ENCODE data around the gene SRCIN1.

The SRCIN1 gene

GRCh38 chr17:38578229-38579082 is 27.3 kb downstream of the SRCIN1 start:
- no peak for DNase-seq (ENCODE audit: low read depth)

- no peak for DNase-seq (ENCODE audit: low read depth)
Measured at GRCh38 chr17:38577645-38578173, 28.0 kb downstream of the SRCIN1 start.

- DNase-seq (ENCODE audit: low read depth), result no peak
Measured at GRCh38 chr17:38577244-38577643, 28.5 kb downstream of the SRCIN1 start.

DNA sequence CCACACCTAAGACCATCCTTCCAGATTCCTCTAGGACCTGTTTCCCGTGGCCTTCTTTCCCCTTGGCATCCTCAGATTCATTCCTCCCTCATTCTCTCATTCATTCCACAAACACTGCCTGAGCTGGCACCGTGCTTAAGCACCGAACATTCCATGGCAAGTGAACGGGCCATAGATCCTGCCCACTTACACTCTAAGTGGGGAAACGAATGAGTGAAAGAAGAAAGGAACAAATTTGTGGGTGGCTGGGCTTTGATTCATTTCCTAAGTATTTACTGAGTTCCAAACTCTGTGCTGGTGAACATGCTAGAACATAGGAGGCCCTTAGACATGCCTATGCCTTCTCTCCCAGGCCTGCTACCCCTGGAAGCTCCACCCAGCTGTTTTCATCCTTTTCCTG is 30.0 kb downstream of the SRCIN1 start:
- no peak for DNase-seq (ENCODE audit: low read depth)

- DNase-seq (ENCODE audit: low read depth), result no peak
Measured at GRCh38 chr17:38574712-38575111, 31.0 kb downstream of the SRCIN1 start.

- DNase-seq (ENCODE audit: low read depth), result no peak
Measured at GRCh38 chr17:38572669-38573365, 32.9 kb downstream of the SRCIN1 start.

GRCh38 chr17:38571833-38572668 is 33.7 kb downstream of the SRCIN1 start:
- no peak for DNase-seq (ENCODE audit: low read depth)

DNA sequence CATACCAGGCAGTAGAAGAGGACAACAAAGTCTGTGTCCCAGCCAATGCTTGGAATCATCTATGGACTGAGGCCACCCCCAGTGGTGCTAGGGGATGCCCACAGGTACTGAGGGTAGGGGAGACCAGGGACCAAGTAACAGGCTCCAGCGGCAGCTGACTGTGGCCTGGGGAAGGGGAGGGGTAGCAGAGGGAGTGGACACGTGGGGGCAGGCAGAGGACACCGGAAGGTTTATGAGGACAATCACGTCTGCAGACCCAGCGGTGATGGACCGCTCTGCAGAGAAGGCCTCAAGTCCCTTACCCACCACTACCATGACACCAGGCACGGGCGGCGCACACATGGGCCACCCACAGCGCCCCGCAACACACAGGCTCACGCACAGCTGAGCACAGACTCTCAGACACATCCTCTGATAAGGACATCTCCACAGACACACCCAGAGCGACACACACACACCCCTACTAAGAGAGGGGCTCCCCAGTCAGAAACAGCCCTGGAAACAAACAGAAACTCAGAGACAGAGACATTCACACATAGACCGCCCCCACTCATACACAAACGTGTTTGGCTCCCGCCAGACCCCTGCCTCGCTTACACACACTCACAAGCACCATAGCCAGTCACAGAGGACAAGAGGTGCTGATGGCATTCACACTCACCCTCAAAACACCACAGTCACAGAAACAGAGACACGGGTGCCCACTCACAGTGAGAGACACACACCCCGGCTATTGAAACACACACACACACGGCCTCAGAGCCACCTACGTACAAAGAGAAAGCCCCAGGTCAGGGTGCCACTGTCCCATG is 35.8 kb downstream of the SRCIN1 start:
- no peak for DNase-seq (ENCODE audit: low read depth)

DNA sequence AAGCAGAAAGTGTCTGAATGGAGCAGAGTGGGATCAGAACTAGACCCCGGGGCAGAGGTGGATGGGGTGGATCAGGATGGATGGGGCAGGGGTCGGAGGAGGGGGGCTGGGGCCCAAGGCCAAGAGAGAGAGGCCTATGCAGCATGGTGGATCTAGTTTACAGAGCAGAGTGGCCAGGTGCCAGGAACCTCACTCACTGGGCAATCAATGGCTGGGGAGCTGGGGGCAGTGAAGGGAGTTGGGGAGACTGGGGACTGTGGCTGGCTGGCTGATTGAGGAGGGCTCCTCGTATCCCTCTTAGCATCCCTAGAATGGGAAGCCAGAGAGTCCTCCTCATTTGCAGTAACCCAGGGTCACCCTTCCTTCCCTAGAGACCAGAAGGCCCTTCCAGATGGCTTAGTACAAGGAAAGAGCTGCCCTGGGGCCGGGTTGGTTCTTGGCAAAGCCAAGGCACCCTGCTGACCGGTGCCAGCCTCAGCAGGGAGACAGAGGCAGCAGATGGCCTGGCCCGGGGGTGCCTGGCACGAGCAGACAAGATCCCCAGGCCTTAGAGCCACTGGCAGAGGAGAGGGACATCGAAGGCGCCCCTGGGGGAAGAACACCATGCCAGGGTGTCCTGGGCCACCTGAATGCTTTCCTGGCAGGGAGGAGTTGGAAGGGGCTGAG is 36.8 kb downstream of the SRCIN1 start:
- no peak for DNase-seq (ENCODE audit: low read depth)

GRCh38 chr17:38568274-38568673 is 37.5 kb downstream of the SRCIN1 start:
- no peak for DNase-seq (ENCODE audit: low read depth)

GRCh38 chr17:38567350-38567749 is 38.4 kb downstream of the SRCIN1 start:
- DNase-seq (ENCODE audit: low read depth), result no peak

- DNase-seq (ENCODE audit: low read depth), result no peak
Measured at GRCh38 chr17:38566666-38567031, 39.1 kb downstream of the SRCIN1 start.

GRCh38 chr17:38565853-38566665 is 39.7 kb downstream of the SRCIN1 start:
- DNase-seq (ENCODE audit: low read depth), result no peak

- DNase-seq (ENCODE audit: low read depth), result no peak
Measured at GRCh38 chr17:38564869-38565268, 40.9 kb downstream of the SRCIN1 start.

GRCh38 chr17:38564254-38564837 is 41.4 kb downstream of the SRCIN1 start:
- no peak for DNase-seq (ENCODE audit: low read depth)

- DNase-seq (ENCODE audit: low read depth), result no peak
Measured at GRCh38 chr17:38563362-38564253, 42.1 kb downstream of the SRCIN1 start.

DNA sequence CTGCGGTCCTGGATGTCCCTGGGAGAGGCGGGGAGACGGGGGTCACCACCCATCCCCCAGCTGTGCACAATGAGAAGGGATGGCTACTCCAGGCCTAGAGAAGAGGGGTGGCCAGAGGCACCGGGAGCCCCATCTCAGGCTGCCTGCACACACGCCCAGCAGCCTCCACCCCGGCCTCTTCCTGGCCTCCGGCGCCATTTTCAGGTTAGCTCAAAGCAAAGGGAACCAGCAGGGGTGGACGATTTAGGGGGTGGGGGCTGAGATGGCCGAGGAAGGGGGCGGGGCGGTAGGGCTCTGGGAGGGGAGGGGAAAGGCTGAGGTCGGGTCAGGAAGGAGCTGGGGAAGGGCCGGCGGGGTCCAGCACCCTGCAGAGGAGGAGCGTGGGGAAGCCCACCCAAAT is 42.8 kb downstream of the SRCIN1 start:
- no peak for DNase-seq (ENCODE audit: low read depth)

- DNase-seq (ENCODE audit: low read depth), result no peak
Measured at GRCh38 chr17:38562215-38562569, 43.6 kb downstream of the SRCIN1 start.
